HepG2 (cell line): Measurements from ENCODE around the gene QSOX2. TPM values are rescaled to one million over a fixed set of nuclear protein-coding genes. Genes with fewer than 3 reads are reported as not detected.

ENCODE experiments used
- ATAC-seq: fragments of 200-7000 bp; cut with Tn5 transposase; 3 replicates; pipeline ENCODE4 v1.9.1; 2020; ENCODE audit warnings: mild to moderate bottlenecking, moderate library complexity
- BruUV-seq: library from RNA; stranded (reverse); fragments of 400-500 nt; replicated peaks from 2 replicates; lab custom pipeline; 2021; lab: Mats Ljungman, UMichigan
- CTCF ChIA-PET: fragments of 300-600 bp; formaldehyde crosslinking; extraction: SDS; loops from one replicate; lab custom pipeline; 2021; ENCODE audit warnings: low total read pairs, inconsistent platforms, low intra/inter-chr PET ratio; lab: Yijun Ruan, JAX
- POLR2A ChIA-PET: fragments of 350-600 bp; sonication (Branson Sonifier 250); formaldehyde crosslinking; loops from one replicate; lab custom pipeline; 2020; ENCODE audit warnings: antibody characterized with exemption, inconsistent platforms; lab: Yijun Ruan, JAX
- DNase-seq: peaks from one replicate; pipeline ENCODE4 v3.0.0-alpha.2; 2015; ENCODE audit warnings: low spot score
- FAIRE-seq: peaks from 3 replicates; lab custom pipeline; 2011; peaks lifted over from hg19 to GRCh38; lab: Jason Lieb, UNC
- H2AFZ ChIP-seq: one replicate; pipeline ENCODE4 v1.6.1; 2011; ENCODE audit warnings: low read length, inconsistent platforms
- H3K27ac ChIP-seq: fragments of 300-600 bp; 3 replicates; pipeline ENCODE4 v1.8.0; 2011; ENCODE audit warnings: mixed run types, mild to moderate bottlenecking, mixed read lengths, low read length, inconsistent platforms; ENCODE audit not compliant: insufficient read depth; ENCODE audit errors: extremely low read length
- H3K27me3 ChIP-seq, 2 experiments: fragments of 200-600 bp in 1 of 2; 2 replicates in 1 of 2; 3 replicates in 1 of 2; pipeline versions ENCODE4 v1.6.0 to v1.8.0; 2011; ENCODE audit warnings: low read length in 2 of 2, mild to moderate bottlenecking in 2 of 2, moderate library complexity in 2 of 2, inconsistent platforms in 1 of 2; ENCODE audit not compliant: insufficient read depth in 2 of 2, control insufficient read depth in 1 of 2
- H3K36me3 ChIP-seq, 2 experiments: fragments of 200-600 bp in 1 of 2; replicated peaks in 1 of 2; 2 replicates in 1 of 2; 3 replicates in 1 of 2; pipeline versions ENCODE4 v1.5.1 to v1.8.0; 2011; ENCODE audit warnings: low read length in 2 of 2, inconsistent platforms in 1 of 2; ENCODE audit not compliant: insufficient read depth in 2 of 2, control insufficient read depth in 1 of 2
- H3K4me1 ChIP-seq: 2 replicates; pipeline ENCODE4 v1.5.1; 2012; ENCODE audit warnings: low read length, inconsistent platforms; ENCODE audit not compliant: insufficient read depth
- H3K4me2 ChIP-seq: 2 replicates; pipeline ENCODE4 v1.6.0; 2011; ENCODE audit warnings: low read depth, low read length, inconsistent platforms
- H3K4me3 ChIP-seq, 3 experiments: fragments of 200-600 bp in 1 of 3; sonication (generic), shearing (Covaris generic) in 1 of 3; replicated peaks in 1 of 3; 2 replicates each; pipeline ENCODE4 v1.5.1; 2011 to 2016; ENCODE audit warnings: low read length in 3 of 3, inconsistent platforms in 2 of 3, low read depth in 2 of 3, mild to moderate bottlenecking in 2 of 3, control low read depth in 1 of 3, mixed read lengths in 1 of 3; ENCODE audit not compliant: insufficient read depth in 1 of 3
- H3K79me2 ChIP-seq: one replicate; pipeline ENCODE4 v1.6.1; 2011; ENCODE audit warnings: low read length, inconsistent platforms; ENCODE audit not compliant: insufficient read depth
- H3K9ac ChIP-seq: 2 replicates; pipeline ENCODE4 v1.6.0; 2011; ENCODE audit warnings: mild to moderate bottlenecking, low read depth, low read length, inconsistent platforms; ENCODE audit not compliant: insufficient read depth
- H3K9me3 ChIP-seq: 2 replicates; pipeline ENCODE4 v1.5.1; 2012; ENCODE audit warnings: mild to moderate bottlenecking, low read length
- H4K20me1 ChIP-seq: 2 replicates; pipeline ENCODE4 v1.6.0; 2011; ENCODE audit warnings: inconsistent platforms, mild to moderate bottlenecking, low read length, moderate library complexity; ENCODE audit not compliant: insufficient read depth
- BRF2 ChIP-seq: sonication (generic); formaldehyde crosslinking; IDR thresholded peaks from 2 replicates; pipeline ENCODE4 v1.8.1; 2022; ENCODE audit warnings: mild to moderate bottlenecking, missing genetic modification reagents
- RFX3 ChIP-seq: IDR thresholded peaks from 2 replicates; pipeline ENCODE4 v1.6.1; 2016; ENCODE audit warnings: missing biosample characterization, missing genetic modification reagents
- WGBS: methylation state at CpG from one replicate; pipeline ENCODE4 v1.1.6; 2017; ENCODE audit warnings: low lambda C conversion rate; 5-methylcytosine and 5-hydroxymethylcytosine counted together
- in situ Hi-C: cut with HindIII; loops from 2 replicates; pipeline ENCODE4 v1.10.0; 2017; ENCODE audit warnings: low pct_unique_long_range_greater_than_20kb; ENCODE audit not compliant: extremely low pct_ligation_motif_present
- intact Hi-C: fragments of 100-400 bp; cut with micrococcal nuclease; formaldehyde crosslinking; loops from one replicate; pipeline ENCODE4 v1.10.0; 2022; ENCODE audit not compliant: unreplicated experiment
- polyA plus RNA-seq, 8 experiments: library from polyadenylated mRNA; depleted of rRNA in 3 of 8; stranded (reverse) in 7 of 8; unstranded in 1 of 8; fragments of >200 nt; fragmentation: Illumina TruSeq in 4 of 8; extraction: Trizol in 4 of 8; gene quantifications; 2 replicates each; pipeline versions ENCODE4 v1.2.1 to v1.2.3, GENCODE V29; 2011 to 2016; ENCODE audit warnings: low read depth in 4 of 8, missing spikeins in 1 of 8, mixed read lengths in 1 of 8; ENCODE audit not compliant: insufficient read depth in 1 of 8
- total RNA-seq, 5 experiments: library from RNA; depleted of rRNA; stranded (reverse); fragments of >200 nt; fragmentation: Illumina TruSeq; extraction: Trizol; gene quantifications; 2 replicates each; pipeline ENCODE4 v1.2.3, GENCODE V29; 2016; ENCODE audit warnings: low read depth in 1 of 5
- TF ChIP-seq, protein P1 (sequence below): sonication (generic); formaldehyde crosslinking; IDR thresholded peaks from 2 replicates; pipeline ENCODE4 v1.5.1; 2020; ENCODE audit warnings: mild to moderate bottlenecking, missing genetic modification reagents, moderate library complexity

QSOX2 gene
- total and polyA plus RNA-seq, 2 of the 13 experiments (the other 11 are each of a cell fraction or from before 2014, with no cell fraction given) = 27.1 to 42.1 TPM

- H2AFZ ChIP-seq = no peak overlapping the region
- in situ Hi-C loops = no loop called here
- H3K27me3 ChIP-seq = peaks cover 0 to 5% of the 10 kb centered on the region in 2 experiments; a peak in 2 of 5 replicates
- POLR2A ChIA-PET = no interaction called here
- TF ChIP-seq, protein P1, sequence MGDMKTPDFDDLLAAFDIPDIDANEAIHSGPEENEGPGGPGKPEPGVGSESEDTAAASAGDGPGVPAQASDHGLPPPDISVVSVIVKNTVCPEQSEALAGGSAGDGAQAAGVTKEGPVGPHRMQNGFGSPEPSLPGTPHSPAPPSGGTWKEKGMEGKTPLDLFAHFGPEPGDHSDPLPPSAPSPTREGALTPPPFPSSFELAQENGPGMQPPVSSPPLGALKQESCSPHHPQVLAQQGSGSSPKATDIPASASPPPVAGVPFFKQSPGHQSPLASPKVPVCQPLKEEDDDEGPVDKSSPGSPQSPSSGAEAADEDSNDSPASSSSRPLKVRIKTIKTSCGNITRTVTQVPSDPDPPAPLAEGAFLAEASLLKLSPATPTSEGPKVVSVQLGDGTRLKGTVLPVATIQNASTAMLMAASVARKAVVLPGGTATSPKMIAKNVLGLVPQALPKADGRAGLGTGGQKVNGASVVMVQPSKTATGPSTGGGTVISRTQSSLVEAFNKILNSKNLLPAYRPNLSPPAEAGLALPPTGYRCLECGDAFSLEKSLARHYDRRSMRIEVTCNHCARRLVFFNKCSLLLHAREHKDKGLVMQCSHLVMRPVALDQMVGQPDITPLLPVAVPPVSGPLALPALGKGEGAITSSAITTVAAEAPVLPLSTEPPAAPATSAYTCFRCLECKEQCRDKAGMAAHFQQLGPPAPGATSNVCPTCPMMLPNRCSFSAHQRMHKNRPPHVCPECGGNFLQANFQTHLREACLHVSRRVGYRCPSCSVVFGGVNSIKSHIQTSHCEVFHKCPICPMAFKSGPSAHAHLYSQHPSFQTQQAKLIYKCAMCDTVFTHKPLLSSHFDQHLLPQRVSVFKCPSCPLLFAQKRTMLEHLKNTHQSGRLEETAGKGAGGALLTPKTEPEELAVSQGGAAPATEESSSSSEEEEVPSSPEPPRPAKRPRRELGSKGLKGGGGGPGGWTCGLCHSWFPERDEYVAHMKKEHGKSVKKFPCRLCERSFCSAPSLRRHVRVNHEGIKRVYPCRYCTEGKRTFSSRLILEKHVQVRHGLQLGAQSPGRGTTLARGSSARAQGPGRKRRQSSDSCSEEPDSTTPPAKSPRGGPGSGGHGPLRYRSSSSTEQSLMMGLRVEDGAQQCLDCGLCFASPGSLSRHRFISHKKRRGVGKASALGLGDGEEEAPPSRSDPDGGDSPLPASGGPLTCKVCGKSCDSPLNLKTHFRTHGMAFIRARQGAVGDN (CRISPR knock-in tag) = 0 out of 2 replicates have a peak, but pooled peaks have one; percentile 7
- TF ChIP-seq RFX3 (CRISPR knock-in tag) = no peak
- TF ChIP-seq, all 625 proteins: peak for 1
- Histone ChIP-seq H3K9me3 (no peaks in the 10 kb centered on the region), H3K36me3 (peaks cover 1 to 16% of the 10 kb centered on the region in 2 experiments; a peak in 2 of 5 replicates), H4K20me1 (peaks cover 61% of the 10 kb centered on the region), H3K9ac (no peak overlapping the region), H3K4me2 (no peak overlapping the region), H3K79me2 (peaks cover 71% of the 10 kb centered on the region), H3K4me1 (peaks cover 63% of the 10 kb centered on the region), H3K27ac (no peak overlapping the region), H3K4me3 (no peak overlapping the region)
- no peak for ATAC-seq
- intact Hi-C loops = no loop called here
- no peak for DNase-seq
- WGBS = 100% methylated on average over 12 of the region's 13 CpGs
- no TSS peak for BruUV-seq
- no peak for FAIRE-seq
- CTCF ChIA-PET = no interaction called here
These were observed 4.1 kb downstream of the QSOX2 start for GRCh38 chr9:136241542-136241941.

GRCh38 chr9:136240941-136241340 is 4.7 kb downstream of the QSOX2 start:
- Histone ChIP-seq H3K9ac (no peak overlapping the region), H2AFZ (no peak overlapping the region), H3K36me3 (peaks cover 2 to 22% of the 10 kb centered on the region in 2 experiments; a peak in 3 of 5 replicates), H3K27ac (no peak overlapping the region), H4K20me1 (peaks cover 65% of the 10 kb centered on the region), H3K4me2 (no peak overlapping the region), H3K4me3 (no peak overlapping the region), H3K4me1 (peaks cover 57% of the 10 kb centered on the region), H3K27me3 (no peaks in the 10 kb centered on the region; a peak in 1 of 5 replicates), H3K79me2 (peaks cover 71% of the 10 kb centered on the region), H3K9me3 (no peaks in the 10 kb centered on the region)
- POLR2A ChIA-PET = no interaction called here
- no peak for ATAC-seq
- TF ChIP-seq BRF2 = no peak
- TF ChIP-seq, protein P1 (CRISPR knock-in tag) = 0 out of 2 replicates have a peak, but pooled peaks have one; percentile 5
- intact Hi-C loops = no loop called here
- FAIRE-seq = no peak
- BruUV-seq = no TSS peak
- CTCF ChIA-PET = no interaction called here
- in situ Hi-C loops = no loop called here
- DNase-seq = no peak
- WGBS = over 99% methylated on average over 18 of the region's 20 CpGs
